Hematopoietic multipotent progenitor cell treated with erythropoietin and hydrocortisone succinate and interleukin-3 and kit ligand, for 8 days (in vitro differentiated cells): ENCODE data around the gene GGTA1.
"Not testable (repeated sequence)": the region's sequence is repeated elsewhere in the genome, so short reads cannot be mapped to it uniquely, and the experiment has no call there.

Source experiments
- DNase-seq: peaks from one replicate; pipeline ENCODE4 v3.0.0-alpha.2; 2015

The GGTA1 gene

DNA sequence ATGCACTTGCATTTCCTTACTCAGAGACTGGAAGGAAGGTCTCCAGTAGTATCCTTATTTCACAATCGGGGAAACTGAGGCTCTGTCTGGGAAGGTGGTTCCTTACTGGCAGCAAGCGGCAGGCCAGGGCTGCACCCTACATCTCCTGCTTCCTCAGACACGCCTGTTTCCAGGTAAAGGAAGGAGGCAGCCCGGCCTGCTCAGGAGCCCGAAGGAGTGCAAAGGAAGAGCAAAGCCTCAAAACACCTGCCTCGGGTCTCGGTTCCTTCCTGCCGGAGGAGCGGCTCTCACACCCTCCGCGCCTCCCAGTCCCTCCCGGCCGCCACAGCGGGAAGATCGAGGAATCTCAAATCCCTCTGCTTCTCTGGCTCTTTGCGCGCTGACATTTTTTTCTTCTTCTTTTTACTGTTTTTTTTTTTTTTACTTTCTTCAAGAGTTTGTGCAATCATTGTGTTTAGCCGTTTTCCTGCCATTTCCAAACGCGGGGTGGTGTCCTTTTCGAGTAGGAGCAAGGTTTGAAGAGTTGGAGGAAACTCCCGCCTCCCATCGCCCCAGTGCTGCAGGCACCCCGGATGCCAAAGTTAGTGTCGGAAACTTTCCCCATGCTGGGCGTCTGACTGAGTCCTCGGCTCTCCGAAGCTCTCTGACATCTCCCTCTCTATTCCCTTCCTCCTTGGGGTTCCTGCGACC lies 1.0 kb downstream of the GGTA1 start:
- DNase-seq = peak; percentile 7

DNA sequence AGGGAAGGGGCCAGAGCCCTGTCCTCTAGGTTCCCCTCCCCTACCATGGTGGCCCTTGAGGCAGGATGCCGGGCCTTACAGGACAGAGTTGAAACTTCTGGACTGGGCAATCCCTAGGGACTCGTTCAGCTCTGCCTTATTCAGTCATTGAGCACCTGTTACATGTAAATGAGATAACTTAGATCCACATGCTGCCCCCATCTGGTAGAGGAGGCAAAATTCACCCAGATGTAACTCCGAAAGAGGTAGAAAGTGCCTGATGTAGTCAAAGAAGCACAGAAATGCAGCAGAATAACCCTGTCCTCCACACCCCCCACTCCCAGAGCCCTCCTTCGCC lies 1.5 kb downstream of the GGTA1 start:
- peak; percentile 86 for DNase-seq

DNA sequence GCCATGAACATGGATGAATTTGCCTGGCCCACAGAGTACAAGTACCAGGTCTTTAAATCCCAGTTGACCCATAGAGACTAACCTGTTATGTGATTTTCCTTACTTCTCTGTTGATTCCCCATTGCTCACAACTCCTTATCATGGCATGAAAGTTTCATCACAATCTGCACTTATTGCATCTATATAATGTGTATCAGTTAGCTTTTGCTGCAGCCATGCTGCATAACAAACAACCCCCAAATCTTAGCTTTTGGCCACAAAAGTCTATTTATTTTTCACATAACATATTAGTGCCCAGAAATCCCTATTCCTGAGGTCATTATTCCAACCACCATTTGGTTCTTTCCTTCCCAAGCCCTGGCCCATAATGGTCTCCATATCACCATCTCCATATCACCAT lies 3.7 kb downstream of the GGTA1 start:
- DNase-seq = no peak

DNA sequence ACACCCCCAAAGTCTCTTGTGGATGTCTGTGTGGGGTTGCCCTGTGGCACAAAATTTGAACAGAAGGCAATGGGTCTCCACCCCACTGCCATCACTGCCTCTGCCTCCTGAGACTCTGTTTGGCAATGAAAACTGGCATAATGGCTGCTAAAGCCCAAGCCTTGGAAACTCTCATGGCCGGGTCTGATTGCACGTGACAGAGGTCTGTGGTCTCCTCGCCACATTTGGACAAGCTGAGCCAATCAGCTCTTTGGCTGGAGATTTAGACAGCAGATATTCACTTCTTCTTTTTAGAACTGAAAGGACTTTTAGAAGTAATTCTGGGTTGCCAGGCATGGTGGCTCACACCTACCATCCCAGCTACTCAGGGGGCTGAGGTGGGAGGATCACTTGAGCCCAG lies 5.5 kb downstream of the GGTA1 start:
- DNase-seq = peak; percentile 34

DNA sequence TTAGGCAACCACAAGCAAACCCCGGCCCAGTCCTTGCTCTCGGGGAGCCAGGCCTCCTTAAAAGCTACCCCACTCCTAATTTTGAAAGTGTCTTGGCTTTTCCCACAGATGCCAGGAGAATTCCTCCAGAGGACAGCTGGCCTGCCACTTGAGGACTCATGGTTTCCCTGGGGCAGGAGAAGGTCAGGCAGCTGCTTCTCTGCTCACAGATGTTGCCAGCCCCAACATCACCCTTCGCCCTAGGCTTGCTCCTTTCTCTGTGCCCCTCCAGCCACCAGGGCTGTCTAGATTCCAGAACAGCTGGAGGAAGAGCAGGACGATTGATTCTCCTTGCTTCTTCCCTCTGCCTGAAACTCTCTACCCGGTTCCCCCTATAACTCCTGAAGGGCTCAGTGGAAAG lies 8.5 kb downstream of the GGTA1 start:
- DNase-seq = no peak

DNA sequence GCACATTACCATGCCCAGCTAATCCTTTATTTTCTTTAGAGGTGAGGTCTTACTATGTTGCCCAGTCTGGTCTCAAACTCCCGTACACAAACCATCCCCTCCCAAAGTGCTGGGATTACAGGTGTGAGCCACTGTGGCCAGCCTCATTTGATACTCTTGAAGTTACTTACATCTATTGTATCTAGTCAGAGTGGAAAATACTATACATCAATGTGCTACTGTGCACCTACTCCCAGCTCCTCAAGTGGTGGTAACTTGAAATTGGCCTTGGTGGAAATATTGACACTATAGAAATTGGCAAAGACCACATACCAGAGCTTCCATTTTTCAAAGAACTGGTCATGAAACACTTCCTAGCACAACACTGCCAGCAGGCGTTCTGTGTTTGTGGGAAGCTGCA lies 10.3 kb downstream of the GGTA1 start:
- no peak for DNase-seq

DNA sequence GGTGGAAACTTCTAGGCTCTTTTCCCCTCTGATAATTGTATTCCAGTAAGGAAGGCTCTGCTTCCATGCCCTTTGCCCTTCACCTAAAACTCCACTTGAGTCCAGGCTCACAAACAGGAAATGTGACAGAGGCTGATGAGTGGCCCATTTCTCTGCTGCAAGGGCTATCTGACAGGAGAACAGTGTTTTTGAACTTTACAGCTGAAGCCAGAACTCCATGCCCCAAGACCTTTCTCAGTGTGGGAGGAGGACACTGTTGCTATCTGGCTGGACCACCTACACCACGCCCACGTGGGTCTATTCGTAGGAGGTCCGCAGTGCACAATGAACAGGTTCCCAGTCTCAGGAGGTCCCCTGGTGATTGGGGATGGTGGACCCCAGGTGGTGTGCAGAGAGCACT lies 13.6 kb downstream of the GGTA1 start:
- no peak for DNase-seq

DNA sequence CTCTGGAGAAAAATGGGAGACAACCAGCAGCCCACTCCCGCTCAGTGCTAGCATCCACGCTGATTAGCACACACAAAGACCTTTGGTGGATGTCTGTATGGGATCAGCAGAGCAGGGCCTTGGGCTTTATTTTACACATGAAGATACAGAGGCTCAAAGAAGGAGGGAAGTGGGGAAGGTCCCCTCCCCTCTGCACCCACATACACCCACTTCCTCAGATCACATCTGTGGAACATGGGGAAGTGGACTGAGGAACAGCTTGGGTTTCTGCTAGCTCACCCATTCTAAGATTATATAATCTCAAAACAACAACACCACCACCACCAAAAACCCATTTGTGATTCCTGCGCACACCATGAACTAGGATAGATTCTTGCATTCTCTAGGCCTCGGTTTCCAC lies 14.0 kb downstream of the GGTA1 start:
- no peak for DNase-seq

DNA sequence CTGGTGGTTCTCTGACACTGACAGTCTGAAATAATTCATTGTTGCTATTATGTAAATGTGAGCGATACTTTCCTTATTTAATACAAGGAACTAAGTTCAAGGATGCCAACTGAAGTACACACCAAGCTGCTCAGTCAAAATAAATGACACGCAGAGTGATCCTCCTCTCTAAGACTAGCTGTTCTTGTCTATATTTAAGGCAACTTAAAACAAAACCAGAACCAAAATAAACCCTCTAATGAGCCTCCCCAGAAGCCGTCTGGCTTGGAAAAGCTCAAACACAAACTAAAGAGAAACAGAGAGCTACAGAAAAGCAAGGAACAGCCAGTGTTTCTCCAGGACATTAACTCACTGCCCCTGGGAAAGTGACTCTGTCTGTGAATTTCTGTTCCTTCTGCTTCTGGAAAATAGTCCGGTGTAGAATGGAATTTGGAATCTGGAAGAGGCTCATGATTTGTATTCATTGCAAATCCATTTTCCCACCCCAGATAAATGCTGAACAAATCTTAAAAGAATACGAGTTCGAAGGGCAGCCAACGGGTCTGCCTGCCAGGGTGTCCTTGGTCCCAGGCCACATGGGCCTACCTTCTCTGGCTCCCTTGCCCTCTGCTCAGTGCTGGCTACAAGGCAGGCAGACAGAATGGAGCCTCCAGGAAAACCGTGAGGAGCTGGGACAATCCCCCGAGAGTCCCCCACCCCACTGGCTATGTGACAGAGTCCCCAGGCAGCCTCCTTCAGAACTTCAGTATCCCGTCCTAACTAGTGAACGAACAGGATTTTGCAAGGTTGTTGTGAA lies 14.8 kb downstream of the GGTA1 start:
- no peak for DNase-seq

DNA sequence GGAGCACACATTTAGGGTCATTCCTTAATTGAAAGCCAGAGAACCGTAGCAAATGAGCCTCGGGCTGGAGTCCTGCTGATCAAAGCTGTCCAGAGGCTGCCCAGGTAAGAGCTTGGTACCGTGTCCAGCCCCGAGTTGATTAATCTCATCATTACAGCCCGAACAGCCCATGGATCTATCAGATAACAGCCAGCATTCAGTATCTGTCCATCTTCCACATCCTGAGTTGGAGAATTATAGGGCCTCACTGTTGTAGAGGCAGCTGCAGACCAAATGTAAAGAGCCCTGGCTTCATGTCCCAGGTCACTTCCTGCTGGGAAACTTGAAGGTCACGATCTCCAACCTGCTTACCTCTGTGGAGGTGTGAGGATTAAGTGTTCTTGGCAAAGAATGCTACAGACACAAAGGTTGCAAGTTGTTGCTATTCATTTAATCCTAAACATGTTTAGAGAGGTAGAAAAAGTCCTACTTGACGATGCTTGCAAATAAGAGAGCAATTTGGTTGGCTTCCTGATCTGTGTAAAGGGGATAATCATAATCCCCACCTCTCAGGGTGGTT lies 16.1 kb downstream of the GGTA1 start:
- DNase-seq = no peak

DNA sequence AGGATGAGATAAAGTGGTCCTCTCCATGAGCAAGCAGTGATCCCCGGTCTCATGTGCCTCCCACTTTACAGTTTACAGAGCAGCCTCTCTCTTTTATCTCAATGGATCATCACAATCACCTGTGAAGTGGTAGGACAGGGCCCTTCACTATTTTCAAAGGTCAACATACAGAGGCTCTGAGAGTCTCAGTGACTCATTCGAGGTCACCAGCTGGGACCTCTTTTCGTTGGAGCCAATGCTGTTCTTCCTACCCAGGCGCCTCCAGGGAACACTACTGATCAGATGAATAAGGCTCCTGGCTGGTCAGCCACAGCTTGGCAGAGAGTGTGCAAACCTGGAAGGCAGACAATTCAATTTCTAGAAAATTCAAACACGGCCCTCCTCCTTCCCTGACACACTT lies 16.6 kb downstream of the GGTA1 start:
- DNase-seq = no peak

DNA sequence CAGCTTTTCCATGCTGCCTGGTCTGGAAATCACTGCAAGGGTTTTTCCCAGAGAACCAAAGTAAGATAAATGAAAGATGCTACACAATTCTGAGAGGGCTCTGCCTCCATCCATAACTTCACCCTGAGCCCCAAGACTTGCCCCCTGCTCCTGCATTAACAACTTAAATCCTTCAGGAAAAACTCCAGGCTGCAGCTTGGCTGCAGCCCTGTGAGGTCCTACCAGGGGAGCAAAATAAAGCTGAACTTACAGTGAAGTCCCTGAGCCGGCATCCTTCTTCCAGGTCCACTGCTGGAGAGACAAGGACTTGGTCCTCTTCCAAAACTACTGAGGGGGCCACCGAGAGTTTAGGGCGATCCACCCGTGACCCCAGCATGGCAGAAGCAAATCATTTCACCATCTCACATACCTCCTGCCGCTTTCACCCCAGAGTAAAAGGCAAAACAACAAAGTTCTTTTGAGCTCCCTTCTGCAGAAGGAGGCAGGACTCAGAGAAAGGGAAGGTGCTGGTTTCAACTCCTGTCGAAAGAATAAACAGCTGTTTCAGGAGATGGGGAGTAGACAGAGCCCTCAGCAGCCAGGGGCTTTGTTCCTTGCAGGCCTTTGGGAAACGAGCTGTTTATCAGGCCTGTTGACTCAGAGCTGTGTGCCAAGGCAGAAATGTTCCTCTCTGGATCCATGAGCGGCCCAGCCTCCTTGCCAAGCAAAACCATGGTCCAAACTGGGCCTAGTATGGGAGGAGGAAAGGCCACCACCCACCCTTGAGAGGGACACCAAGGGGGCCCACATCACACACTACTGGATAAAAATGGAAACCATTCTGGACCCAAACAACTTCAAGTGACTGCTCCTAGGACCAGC lies 20.6 kb downstream of the GGTA1 start:
- DNase-seq = no peak

DNA sequence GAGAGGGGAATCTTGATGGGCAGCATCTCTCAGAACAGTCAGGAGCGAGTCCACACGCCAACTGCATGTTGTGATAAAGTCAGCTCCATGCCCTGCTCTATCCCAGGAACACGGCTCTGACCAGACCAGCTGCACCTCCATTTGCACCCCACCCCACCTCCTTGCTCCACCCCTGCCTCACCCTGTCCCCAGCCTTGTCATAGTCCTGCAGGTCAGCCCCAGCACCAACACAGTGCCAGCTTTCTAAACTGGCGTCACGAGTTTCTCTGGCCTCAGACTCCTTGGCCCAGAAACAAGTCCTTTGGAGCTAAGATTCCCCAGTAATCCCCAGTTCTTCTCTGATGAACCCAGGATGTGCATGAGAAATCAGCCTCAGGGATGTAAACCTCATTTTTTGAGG lies 23.5 kb downstream of the GGTA1 start:
- DNase-seq = no peak

DNA sequence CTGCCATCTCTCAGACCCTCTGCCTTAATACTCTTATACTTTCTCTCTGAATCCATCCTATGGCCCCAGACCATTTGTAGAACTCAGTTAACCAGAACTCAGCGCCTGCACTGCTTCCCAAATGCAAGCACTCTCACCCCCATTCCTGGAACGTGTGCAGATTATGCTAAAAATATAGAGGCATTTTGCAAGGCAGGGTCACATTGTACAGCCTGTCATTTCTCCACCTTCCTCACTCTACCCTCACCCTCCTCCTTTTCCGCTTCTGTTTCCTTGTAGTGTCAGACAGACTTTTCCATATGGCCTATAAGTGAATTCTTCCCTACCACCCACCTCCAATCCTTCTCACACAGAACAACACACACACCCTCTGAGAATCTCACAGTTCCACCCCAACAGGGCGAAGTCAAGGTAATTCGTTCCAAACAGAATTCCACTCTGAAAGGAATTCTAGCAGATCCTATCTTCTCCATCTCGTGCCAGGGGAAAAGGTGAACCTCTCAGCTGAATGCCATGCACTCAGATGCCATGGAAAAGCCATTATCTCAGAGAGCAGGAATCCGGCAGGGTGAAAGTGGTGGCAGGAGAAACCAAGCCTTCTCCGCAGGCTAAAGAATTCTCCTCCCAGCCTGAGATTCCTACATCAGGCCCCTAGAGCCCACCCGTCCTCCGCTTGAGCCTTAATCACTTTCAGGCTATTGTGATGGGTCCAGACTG lies 25.3 kb downstream of the GGTA1 start:
- DNase-seq = no peak

DNA sequence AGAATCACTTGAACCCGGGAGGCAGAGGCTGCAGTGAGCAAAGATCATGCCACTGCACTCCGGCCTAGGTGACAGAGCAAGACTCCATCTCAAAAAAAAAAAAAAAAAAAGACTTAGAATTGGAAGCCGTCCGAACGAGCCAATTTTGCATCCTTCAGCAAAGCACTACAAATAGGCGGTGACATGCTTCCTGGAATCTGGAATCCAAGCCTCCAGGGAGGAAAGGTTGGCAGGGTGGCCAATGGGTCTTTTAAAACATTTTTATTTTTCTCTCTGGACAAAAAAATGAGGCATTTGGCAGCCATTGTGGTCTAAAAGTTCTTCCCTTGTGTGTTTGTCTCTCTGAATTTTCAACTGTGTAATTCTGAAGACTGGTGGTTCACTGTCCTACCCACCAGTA lies 26.4 kb downstream of the GGTA1 start:
- DNase-seq = no peak

DNA sequence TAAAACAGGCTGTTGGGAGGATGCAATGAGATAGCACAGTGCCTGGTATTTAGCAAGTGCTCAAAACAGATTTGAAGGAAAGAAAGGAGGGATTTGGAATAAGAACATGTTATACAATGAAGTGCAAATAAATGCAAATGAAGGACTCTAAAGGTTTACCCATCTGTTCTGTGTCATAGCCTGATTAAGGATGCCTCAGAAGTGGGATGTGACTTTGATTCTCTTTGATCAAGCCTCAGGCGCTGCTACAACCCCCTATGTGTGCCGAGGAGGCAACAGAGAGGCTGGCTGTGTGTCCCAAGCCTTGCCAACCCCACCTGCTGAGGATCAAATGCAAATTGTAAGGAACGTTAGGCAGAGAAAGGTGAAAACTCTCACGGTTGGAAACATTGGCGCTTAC lies 27.2 kb downstream of the GGTA1 start:
- DNase-seq = no peak

DNA sequence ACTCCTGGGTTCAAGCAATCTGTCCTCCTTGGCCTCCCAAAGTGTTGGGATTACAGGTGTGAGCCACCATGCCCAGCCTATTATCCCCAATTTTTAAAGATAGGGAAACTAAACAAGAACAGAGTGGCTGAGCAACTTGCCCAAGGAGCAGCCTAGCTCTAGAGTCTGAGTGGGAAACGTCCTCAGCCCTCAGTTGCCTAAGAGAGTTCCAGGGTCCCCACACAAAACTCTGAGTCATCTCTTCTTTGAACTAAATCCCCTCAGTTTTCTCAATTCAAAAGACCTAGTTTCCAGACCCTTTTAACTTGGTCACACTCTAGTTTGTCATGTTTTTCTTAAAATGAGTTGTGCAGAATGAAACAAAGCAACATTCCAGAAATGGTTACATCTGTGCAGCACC lies 33.5 kb downstream of the GGTA1 start:
- no peak for DNase-seq

DNA sequence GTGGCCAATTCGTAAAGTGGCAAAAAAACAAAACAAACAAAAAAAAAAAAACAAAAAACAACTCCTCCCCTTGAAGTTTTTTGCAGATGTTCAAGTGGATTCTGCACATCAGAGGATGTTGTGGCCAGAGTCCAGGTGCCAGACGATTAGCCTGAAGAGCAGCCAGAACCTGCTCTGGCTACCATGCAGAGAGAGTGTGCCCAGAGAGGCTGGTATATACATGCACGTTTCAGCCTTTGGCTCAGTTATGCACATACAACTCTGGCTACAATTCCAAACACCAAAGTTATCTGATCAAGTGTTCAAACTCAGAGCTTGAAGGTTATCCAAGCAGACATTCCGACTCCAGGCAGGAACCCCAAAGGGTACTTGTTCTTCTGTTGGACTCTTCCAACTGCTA lies 34.7 kb downstream of the GGTA1 start:
- no peak for DNase-seq

DNA sequence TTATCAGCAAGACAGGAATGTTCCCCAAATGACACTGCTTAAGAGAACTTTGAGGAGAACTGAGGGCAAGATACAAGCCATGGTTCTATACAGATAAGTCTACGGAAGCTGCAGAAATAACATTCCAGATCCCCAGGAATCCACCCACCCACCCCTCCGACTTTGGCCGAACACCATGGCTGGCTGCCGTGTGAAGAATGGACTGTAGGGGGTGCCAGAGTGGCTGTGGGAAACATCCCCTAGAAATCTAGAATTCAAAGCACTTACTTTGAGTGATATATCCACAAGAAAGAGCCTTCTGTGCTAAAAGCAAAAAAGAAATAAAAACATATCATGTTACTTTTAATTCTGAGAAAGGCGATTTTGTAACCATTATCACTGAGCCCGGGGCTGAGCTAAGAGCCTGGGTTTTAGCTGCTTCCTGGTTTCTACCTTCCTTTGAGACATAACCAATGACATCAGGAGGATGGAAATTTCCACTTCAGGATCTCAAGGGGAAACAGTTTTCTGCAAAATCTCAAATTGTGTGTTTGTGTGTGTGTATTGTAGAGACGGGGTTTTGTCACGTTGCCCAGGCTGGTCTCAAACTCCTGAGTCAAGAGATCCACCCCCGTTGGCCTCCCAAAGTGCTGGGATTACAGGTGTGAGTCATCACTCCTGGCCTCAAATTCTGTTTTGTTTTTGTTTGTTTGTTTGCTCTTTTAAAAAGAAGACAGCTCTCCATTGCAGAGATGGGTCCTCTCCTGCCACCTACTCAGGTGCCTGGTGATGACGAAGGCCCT lies 36.4 kb downstream of the GGTA1 start:
- peak; percentile 42 for DNase-seq

DNA sequence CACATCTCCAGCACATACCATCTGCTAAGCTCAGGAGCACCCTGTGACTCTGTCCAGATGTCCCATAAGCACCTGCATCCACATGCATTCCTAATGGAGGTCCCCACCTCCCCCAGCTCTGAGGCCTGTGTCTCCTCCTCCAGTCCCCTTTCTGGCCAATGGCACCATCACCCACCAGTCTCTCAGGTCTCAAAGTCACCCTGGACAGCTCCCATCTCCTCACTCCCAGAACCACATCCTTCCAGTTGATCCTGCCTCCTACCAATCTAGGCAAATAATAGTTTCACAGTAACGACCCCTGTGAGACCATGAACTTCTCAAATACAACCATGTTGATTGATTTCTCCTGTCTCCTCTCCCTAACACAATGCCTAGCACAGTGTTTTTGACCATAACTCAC lies 40.1 kb downstream of the GGTA1 start:
- no peak for DNase-seq

DNA sequence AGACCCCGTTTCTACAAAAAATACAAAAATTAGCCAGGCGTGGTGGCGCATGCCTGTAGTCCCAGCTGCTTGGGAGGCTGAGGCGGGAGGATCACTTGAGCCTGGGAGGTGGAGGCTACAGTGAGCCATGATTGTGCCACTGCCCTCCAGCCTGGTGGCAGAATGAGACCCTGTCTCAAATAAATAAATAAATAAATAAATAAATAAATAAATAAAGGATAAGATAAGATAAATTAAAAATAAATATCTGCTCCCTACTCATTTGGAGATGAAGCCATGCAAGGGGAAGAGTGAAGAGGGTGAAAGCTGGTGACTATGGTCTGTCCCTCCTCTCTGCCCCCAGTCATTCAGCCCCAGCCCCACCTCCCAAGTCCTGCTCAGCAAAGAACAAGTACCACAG lies 41.2 kb downstream of the GGTA1 start:
- not testable (repeated sequence) for DNase-seq
